ENCODE results near the gene MAST1. TPM values are rescaled to one million over a fixed set of nuclear protein-coding genes. Genes with fewer than 3 reads are reported as not detected.

Gene MAST1
- total RNA-seq, 4 donors from 2014 or later: not detected

DNA sequence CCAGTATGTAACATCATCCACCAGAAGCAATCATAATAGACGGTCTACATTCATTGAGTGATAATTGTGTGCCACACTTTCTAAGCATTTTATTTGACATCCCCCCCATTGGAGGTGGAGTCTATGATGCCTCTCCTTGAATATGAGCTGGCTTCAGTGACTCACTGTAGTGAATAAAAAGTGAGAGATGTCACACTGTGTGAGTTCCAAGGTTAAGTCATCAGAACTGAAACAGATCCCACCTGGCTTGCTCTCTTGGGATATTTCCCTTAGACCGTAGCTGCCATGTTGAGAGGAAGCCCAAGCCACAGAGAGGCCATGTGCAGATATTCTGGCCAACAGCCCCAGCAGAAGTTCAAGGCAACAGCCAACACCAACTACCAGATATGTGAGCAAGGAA is 16.6 kb upstream of the MAST1 start:
- ATAC-seq (no peak), DNase-seq (no peak)
- in situ Hi-C loops (cut with MboI; ENCODE audit: low sequenced_read_pairs in 4 of 4) (no loop called here), intact Hi-C loops (cut with DNase I; ENCODE audit: low total_unique reads) (no loop called here)
- Histone ChIP-seq H3K9me3 (no peaks in the 10 kb centered on the region), H3K27ac (no peak overlapping the region), H3K27me3 (peaks cover 22 to 31% (median 27%) of the 10 kb centered on the region in 3 donors), H3K36me3 (no peaks in the 10 kb centered on the region), H3K4me1 (no peaks in the 10 kb centered on the region), H3K4me3 (no peak overlapping the region)
- TF ChIP-seq, protein P1, sequence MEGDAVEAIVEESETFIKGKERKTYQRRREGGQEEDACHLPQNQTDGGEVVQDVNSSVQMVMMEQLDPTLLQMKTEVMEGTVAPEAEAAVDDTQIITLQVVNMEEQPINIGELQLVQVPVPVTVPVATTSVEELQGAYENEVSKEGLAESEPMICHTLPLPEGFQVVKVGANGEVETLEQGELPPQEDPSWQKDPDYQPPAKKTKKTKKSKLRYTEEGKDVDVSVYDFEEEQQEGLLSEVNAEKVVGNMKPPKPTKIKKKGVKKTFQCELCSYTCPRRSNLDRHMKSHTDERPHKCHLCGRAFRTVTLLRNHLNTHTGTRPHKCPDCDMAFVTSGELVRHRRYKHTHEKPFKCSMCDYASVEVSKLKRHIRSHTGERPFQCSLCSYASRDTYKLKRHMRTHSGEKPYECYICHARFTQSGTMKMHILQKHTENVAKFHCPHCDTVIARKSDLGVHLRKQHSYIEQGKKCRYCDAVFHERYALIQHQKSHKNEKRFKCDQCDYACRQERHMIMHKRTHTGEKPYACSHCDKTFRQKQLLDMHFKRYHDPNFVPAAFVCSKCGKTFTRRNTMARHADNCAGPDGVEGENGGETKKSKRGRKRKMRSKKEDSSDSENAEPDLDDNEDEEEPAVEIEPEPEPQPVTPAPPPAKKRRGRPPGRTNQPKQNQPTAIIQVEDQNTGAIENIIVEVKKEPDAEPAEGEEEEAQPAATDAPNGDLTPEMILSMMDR (IDR thresholded peaks at IDR 0.05 in 4 of 5, conservative IDR thresholded peaks at IDR 0.05 in 1 of 5): no peak
- no peak for TF ChIP-seq POLR2A (IDR thresholded peaks at IDR 0.05)

DNA sequence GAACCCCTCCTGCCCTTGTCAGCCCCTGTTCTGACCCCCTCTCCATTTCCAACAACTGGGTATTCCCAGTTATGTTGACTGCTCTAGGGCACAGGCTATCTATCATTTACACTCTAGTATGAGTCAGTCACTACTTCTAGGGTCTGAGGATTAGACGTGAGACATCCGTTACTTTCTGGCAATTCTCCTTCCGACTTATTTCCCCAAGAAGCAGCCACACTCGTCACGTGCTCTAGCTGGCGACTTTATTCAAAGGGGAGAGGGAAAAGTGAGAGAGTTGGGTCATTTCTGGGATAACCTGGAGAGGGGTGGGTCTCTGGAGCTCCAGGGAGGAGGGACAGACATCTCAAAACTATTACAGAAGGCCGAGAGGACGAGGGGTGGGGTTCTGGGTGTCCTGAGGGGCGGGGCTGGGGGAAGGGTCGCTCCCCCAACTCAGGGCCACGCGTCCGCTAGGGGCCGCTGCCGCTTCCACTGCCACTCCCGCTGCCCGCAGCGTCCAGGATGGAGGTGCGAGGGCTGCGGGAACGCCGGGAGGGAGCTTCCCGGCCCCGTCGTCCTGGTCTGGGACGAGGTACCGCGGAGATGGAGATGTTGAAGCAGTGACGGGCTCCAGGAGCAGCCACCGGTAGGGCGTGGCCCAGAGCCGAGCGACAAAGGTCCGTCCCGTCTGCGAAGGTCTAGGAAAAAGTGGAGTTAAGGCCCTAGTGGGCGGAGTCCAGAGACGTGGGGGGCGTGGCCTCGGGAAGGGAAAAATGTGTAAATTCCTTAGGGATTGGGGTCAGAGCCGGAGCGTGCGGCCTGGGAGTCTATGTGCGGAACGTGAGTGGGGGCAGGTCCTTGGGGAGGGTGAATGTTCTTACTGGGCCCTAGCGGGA is 12.8 kb upstream of the MAST1 start:
- in situ Hi-C loops (cut with MboI; ENCODE audit: low sequenced_read_pairs in 4 of 4) (no loop called here), intact Hi-C loops (cut with DNase I; ENCODE audit: low total_unique reads) (no loop called here)
- TF ChIP-seq POLR2A (IDR thresholded peaks at IDR 0.05): no peak
- TF ChIP-seq, protein P1 (IDR thresholded peaks at IDR 0.05 in 4 of 5, conservative IDR thresholded peaks at IDR 0.05 in 1 of 5): no peak

DNA sequence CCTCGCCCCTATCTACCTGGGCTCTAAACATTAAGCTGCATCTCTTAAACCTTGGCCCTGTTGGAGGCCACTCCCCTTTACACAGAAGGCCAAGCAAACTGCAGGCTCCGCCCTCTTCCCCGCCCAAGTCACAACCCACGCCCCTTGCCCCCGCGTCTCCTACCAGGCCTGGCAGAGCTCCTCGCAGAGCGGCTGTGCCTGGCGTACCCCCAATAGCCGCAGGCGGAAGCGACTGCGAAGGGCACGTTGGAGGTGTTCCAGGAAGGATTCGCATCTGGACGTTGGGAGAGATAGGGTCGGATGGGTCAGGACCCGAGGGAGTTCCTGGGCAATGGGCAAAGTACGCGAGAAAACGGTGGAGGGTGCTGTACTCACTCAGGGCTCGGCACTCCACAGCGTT is 9.8 kb upstream of the MAST1 start:
- H3K36me3 ChIP-seq: no peaks in the 10 kb centered on the region
- no peak for DNase-seq
- TF ChIP-seq, protein P1 (IDR thresholded peaks at IDR 0.05 in 4 of 5, conservative IDR thresholded peaks at IDR 0.05 in 1 of 5): no peak
- TF ChIP-seq POLR2A (IDR thresholded peaks at IDR 0.05): no peak
- H3K27me3 ChIP-seq: peaks cover 83 to 93% (median 88%) of the 10 kb centered on the region in 3 donors
- H3K9me3 ChIP-seq: no peaks in the 10 kb centered on the region
- no peak overlapping the region for H3K4me3 ChIP-seq
- H3K4me1 ChIP-seq: no peaks in the 10 kb centered on the region
- intact Hi-C loops (cut with DNase I; ENCODE audit: low total_unique reads): no loop called here
- no peak overlapping the region for H3K27ac ChIP-seq
- ATAC-seq: no peak
- in situ Hi-C loops (cut with MboI; ENCODE audit: low sequenced_read_pairs in 4 of 4): no loop called here

More for the DNA sequence above, 12.8 kb upstream of the MAST1 start:
- no peaks in the 10 kb centered on the region for H3K9me3 ChIP-seq
- no peak for ATAC-seq
- peaks cover 55 to 68% (median 62%) of the 10 kb centered on the region in 3 donors for H3K27me3 ChIP-seq
- DNase-seq: no peak
- H3K36me3 ChIP-seq: no peaks in the 10 kb centered on the region
- no peak overlapping the region for H3K27ac ChIP-seq
- no peak overlapping the region for H3K4me3 ChIP-seq
- no peaks in the 10 kb centered on the region for H3K4me1 ChIP-seq

DNA sequence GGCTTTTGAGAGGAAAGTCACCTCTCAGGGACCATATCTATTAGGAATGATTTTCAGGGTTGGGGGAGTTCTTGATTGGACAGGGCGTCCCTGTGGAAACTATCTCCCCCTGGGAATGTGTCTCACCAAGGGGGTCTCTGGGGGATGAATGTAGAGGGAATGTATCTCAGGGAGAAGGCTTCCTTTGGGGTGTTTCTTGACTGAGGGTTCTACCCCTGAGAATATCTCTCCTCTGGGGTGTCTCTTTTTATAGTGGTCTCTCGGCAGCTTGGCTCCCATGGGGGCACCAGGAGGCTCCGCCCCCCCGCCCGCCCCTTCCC is 4.9 kb upstream of the MAST1 start:
- in situ Hi-C loops (cut with MboI; ENCODE audit: low sequenced_read_pairs in 4 of 4): no loop called here
- Histone ChIP-seq H3K36me3 (no peaks in the 10 kb centered on the region), H3K27me3 (peaks cover 89 to 94% (median 90%) of the 10 kb centered on the region in 3 donors), H3K27ac (no peak overlapping the region), H3K9me3 (no peaks in the 10 kb centered on the region), H3K4me3 (no peak overlapping the region), H3K4me1 (peaks cover under 1 to 5% of the 10 kb centered on the region in 2 donors)
- ATAC-seq (no peak), DNase-seq (no peak)
- intact Hi-C loops (cut with DNase I; ENCODE audit: low total_unique reads): no loop called here
- no peak for TF ChIP-seq POLR2A (IDR thresholded peaks at IDR 0.05)
- TF ChIP-seq, protein P1 (IDR thresholded peaks at IDR 0.05 in 4 of 5, conservative IDR thresholded peaks at IDR 0.05 in 1 of 5): no peak
